HT-29 (cell line): ENCODE results near the gene SYT2. TPM values are rescaled to one million over a fixed set of nuclear protein-coding genes. Genes with fewer than 3 reads are reported as not detected.
"Not testable (repeated sequence)": the region's sequence is repeated elsewhere in the genome, so short reads cannot be mapped to it uniquely, and the experiment has no call there.

Experiments
- DNase-seq: peaks from one replicate; pipeline ENCODE4 v3.0.0-alpha.2; 2015; ENCODE audit warnings: low spot score
- total RNA-seq: library from RNA; depleted of rRNA; stranded (reverse); fragments of >200 nt; shearing (Covaris generic); gene quantifications from 2 replicates; pipeline ENCODE4 v1.2.3, GENCODE V29; 2014

SYT2 gene
- total RNA-seq, 1 experiment from 2014 or later, result 0.10 TPM

GRCh38 chr1:202624088-202624780 is 86.0 kb downstream of the SYT2 start:
- DNase-seq, result no peak

- not testable (repeated sequence) for DNase-seq
These were observed 86.8 kb downstream of the SYT2 start for GRCh38 chr1:202623476-202623875.

- DNase-seq, result no peak
These were observed 87.2 kb downstream of the SYT2 start for GRCh38 chr1:202623075-202623474.

- no peak for DNase-seq
These were observed 87.9 kb downstream of the SYT2 start for GRCh38 chr1:202622388-202622787.

- DNase-seq, result no peak
These were observed 88.8 kb downstream of the SYT2 start for GRCh38 chr1:202621446-202621845.

- not testable (repeated sequence) for DNase-seq
These were observed 90.2 kb downstream of the SYT2 start for GRCh38 chr1:202620036-202620435.

- DNase-seq, result no peak
These were observed 90.7 kb downstream of the SYT2 start for GRCh38 chr1:202619505-202619904.

- not testable (repeated sequence) for DNase-seq
These were observed 91.2 kb downstream of the SYT2 start for GRCh38 chr1:202619012-202619411.

- DNase-seq, result no peak
These were observed 93.8 kb downstream of the SYT2 start for GRCh38 chr1:202616355-202616915.

- DNase-seq, result no peak
These were observed 94.5 kb downstream of the SYT2 start for GRCh38 chr1:202615501-202616354.

GRCh38 chr1:202615208-202615500 is 95.1 kb downstream of the SYT2 start:
- DNase-seq, result not testable (repeated sequence)

GRCh38 chr1:202614363-202615207 is 95.7 kb downstream of the SYT2 start:
- DNase-seq, result peak; percentile 45

GRCh38 chr1:202613571-202613970 is 96.7 kb downstream of the SYT2 start:
- no peak for DNase-seq

GRCh38 chr1:202612036-202612435 is 98.2 kb downstream of the SYT2 start:
- not testable (repeated sequence) for DNase-seq

- DNase-seq, result no peak
These were observed 104.7 kb downstream of the SYT2 start for GRCh38 chr1:202605515-202605914.

- DNase-seq, result no peak
These were observed 106.8 kb downstream of the SYT2 start for GRCh38 chr1:202603435-202603834.

- DNase-seq, result no peak
These were observed 109.7 kb downstream of the SYT2 start for GRCh38 chr1:202600432-202601041.

- peak; percentile 85 for DNase-seq
These were observed 110.4 kb downstream of the SYT2 start for GRCh38 chr1:202599669-202600431.

- DNase-seq, result no peak
These were observed 113.0 kb downstream of the SYT2 start for GRCh38 chr1:202597090-202597761.

GRCh38 chr1:202596638-202597037 is 113.6 kb downstream of the SYT2 start:
- no peak for DNase-seq
